ENCODE results near the gene MRS2.
"Not testable (repeated sequence)": the region's sequence is repeated elsewhere in the genome, so short reads cannot be mapped to it uniquely, and the experiment has no call there.

The MRS2 gene

GRCh38 chr6:24391208-24391607 is 11.5 kb upstream of the MRS2 start:
- no peak for DNase-seq (ENCODE audit: low read depth in 2 of 2)

GRCh38 chr6:24391756-24392405 is 10.9 kb upstream of the MRS2 start:
- no peak for DNase-seq (ENCODE audit: low read depth in 2 of 2)

GRCh38 chr6:24394061-24394779 is 8.5 kb upstream of the MRS2 start:
- DNase-seq (ENCODE audit: low read depth in 2 of 2): no peak

- DNase-seq (ENCODE audit: low read depth in 2 of 2): no peak
These were observed 7.8 kb upstream of the MRS2 start for GRCh38 chr6:24394780-24395437.

- DNase-seq (ENCODE audit: low read depth in 2 of 2): no peak
These were observed 5.9 kb upstream of the MRS2 start for GRCh38 chr6:24396824-24397223.

GRCh38 chr6:24397631-24398030 is 5.1 kb upstream of the MRS2 start:
- DNase-seq (ENCODE audit: low read depth in 2 of 2): no peak

GRCh38 chr6:24400045-24401039 is 2.4 kb upstream of the MRS2 start:
- DNase-seq (ENCODE audit: low read depth in 2 of 2): not testable (repeated sequence)

GRCh38 chr6:24401458-24401857 is 1.3 kb upstream of the MRS2 start:
- no peak for DNase-seq (ENCODE audit: low read depth in 2 of 2)

- no peak for DNase-seq (ENCODE audit: low read depth in 2 of 2)
These were observed 727 bp downstream of the MRS2 start for GRCh38 chr6:24403501-24403824.

GRCh38 chr6:24405262-24405661 is 2.5 kb downstream of the MRS2 start:
- DNase-seq (ENCODE audit: low read depth in 2 of 2): no peak

GRCh38 chr6:24408719-24409410 is 6.1 kb downstream of the MRS2 start:
- no peak for DNase-seq (ENCODE audit: low read depth in 2 of 2)

GRCh38 chr6:24410622-24411021 is 7.9 kb downstream of the MRS2 start:
- no peak for DNase-seq (ENCODE audit: low read depth in 2 of 2)

GRCh38 chr6:24412294-24412693 is 9.6 kb downstream of the MRS2 start:
- no peak for DNase-seq (ENCODE audit: low read depth in 2 of 2)

GRCh38 chr6:24414531-24414930 is 11.8 kb downstream of the MRS2 start:
- not testable (repeated sequence) for DNase-seq (ENCODE audit: low read depth in 2 of 2)

GRCh38 chr6:24415753-24416152 is 13.0 kb downstream of the MRS2 start:
- DNase-seq (ENCODE audit: low read depth in 2 of 2): no peak

- DNase-seq (ENCODE audit: low read depth in 2 of 2): no peak
These were observed 16.8 kb downstream of the MRS2 start for GRCh38 chr6:24419526-24419925.

- DNase-seq (ENCODE audit: low read depth in 2 of 2): no peak
These were observed 22.4 kb downstream of the MRS2 start for GRCh38 chr6:24425091-24425490.

GRCh38 chr6:24426729-24427446 is 24.2 kb downstream of the MRS2 start:
- DNase-seq (ENCODE audit: low read depth in 2 of 2): no peak

GRCh38 chr6:24428615-24429014 is 25.9 kb downstream of the MRS2 start:
- DNase-seq (ENCODE audit: low read depth in 2 of 2): no peak

GRCh38 chr6:24429146-24429545 is 26.4 kb downstream of the MRS2 start:
- DNase-seq (ENCODE audit: low read depth in 2 of 2): no peak

GRCh38 chr6:24430086-24430485 is 27.4 kb downstream of the MRS2 start:
- DNase-seq (ENCODE audit: low read depth in 2 of 2): no peak

Measured in stimulated activated CD8-positive, alpha-beta memory T cell treated with anti-CD3 and anti-CD28 coated beads, Interleukin-15, amount 100 ng/mL, for 48 hours (primary cell).